GM23338 (cell line): ENCODE data around the gene MRPL18.

Source experiments
- CREB1 ChIP-seq: fragments of 250-450 bp; sonication (Bioruptor Pico); IDR thresholded peaks from 2 replicates; pipeline ENCODE4 v1.5.0; 2020; ENCODE audit warnings: low read depth, mild to moderate bottlenecking, moderate library complexity
- EZH2 ChIP-seq: fragments of 200-600 bp; sonication (generic); IDR thresholded peaks from one replicate; pipeline ENCODE4 v1.8.0; 2017; ENCODE audit warnings: antibody characterized with exemption, mild to moderate bottlenecking, low read depth; ENCODE audit not compliant: unreplicated experiment
- EZH2phosphoT487 ChIP-seq: fragments of 200-600 bp; sonication (generic); IDR thresholded peaks from one replicate; pipeline ENCODE4 v1.8.1; 2018; ENCODE audit warnings: antibody characterized with exemption; ENCODE audit not compliant: unreplicated experiment
- NANOG ChIP-seq: IDR thresholded peaks from 2 replicates; pipeline ENCODE4 v1.6.1; 2016; ENCODE audit warnings: antibody characterized with exemption, borderline replicate concordance
- POLR2AphosphoS5 ChIP-seq: IDR thresholded peaks from 2 replicates; pipeline ENCODE4 v1.6.1; 2016; ENCODE audit warnings: antibody characterized with exemption, low read depth
- TF ChIP-seq, protein P1 (sequence below), 2 experiments: fragments of 200-600 bp in 1 of 2; sonication (generic) in 1 of 2; conservative IDR thresholded peaks; 2 replicates each; pipeline versions ENCODE4 v1.5.1 to v1.6.1; 2016 to 2017; ENCODE audit warnings: antibody characterized with exemption in 2 of 2, low read depth in 2 of 2, mild to moderate bottlenecking in 2 of 2, moderate library complexity in 1 of 2
- TF ChIP-seq, protein P2 (sequence below): IDR thresholded peaks from one replicate; pipeline ENCODE4 v1.6.1; 2018; ENCODE audit warnings: antibody characterized with exemption; ENCODE audit not compliant: unreplicated experiment

DNA sequence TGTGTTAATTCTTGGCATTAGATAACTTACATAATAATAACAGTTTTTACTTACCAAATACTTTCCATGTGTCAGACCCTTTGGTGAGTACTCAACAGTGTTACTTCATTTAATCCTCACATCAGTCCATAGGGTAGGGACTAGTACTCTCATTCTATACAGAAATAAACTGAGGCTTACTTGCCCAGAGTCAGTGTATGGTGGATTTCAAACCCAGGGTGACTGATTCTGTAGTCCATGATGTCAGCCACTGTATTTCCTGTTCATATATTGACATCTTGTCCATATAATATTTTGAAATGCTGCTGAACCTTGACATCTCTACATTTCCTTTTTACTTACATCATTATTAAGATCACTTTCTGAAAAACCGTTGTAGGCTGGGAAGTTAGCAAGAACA is 7.3 kb downstream of the MRPL18 start:
- TF ChIP-seq, protein P1, sequence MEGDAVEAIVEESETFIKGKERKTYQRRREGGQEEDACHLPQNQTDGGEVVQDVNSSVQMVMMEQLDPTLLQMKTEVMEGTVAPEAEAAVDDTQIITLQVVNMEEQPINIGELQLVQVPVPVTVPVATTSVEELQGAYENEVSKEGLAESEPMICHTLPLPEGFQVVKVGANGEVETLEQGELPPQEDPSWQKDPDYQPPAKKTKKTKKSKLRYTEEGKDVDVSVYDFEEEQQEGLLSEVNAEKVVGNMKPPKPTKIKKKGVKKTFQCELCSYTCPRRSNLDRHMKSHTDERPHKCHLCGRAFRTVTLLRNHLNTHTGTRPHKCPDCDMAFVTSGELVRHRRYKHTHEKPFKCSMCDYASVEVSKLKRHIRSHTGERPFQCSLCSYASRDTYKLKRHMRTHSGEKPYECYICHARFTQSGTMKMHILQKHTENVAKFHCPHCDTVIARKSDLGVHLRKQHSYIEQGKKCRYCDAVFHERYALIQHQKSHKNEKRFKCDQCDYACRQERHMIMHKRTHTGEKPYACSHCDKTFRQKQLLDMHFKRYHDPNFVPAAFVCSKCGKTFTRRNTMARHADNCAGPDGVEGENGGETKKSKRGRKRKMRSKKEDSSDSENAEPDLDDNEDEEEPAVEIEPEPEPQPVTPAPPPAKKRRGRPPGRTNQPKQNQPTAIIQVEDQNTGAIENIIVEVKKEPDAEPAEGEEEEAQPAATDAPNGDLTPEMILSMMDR (conservative IDR thresholded peaks at IDR 0.05; ENCODE audit: low read depth in 2 of 2) = no peak
- TF ChIP-seq POLR2AphosphoS5 (no peak), CREB1 (CRISPR knock-in tag) (no peak), EZH2 (no peak), EZH2phosphoT487 (no peak), NANOG (no peak)
- TF ChIP-seq, protein P2, sequence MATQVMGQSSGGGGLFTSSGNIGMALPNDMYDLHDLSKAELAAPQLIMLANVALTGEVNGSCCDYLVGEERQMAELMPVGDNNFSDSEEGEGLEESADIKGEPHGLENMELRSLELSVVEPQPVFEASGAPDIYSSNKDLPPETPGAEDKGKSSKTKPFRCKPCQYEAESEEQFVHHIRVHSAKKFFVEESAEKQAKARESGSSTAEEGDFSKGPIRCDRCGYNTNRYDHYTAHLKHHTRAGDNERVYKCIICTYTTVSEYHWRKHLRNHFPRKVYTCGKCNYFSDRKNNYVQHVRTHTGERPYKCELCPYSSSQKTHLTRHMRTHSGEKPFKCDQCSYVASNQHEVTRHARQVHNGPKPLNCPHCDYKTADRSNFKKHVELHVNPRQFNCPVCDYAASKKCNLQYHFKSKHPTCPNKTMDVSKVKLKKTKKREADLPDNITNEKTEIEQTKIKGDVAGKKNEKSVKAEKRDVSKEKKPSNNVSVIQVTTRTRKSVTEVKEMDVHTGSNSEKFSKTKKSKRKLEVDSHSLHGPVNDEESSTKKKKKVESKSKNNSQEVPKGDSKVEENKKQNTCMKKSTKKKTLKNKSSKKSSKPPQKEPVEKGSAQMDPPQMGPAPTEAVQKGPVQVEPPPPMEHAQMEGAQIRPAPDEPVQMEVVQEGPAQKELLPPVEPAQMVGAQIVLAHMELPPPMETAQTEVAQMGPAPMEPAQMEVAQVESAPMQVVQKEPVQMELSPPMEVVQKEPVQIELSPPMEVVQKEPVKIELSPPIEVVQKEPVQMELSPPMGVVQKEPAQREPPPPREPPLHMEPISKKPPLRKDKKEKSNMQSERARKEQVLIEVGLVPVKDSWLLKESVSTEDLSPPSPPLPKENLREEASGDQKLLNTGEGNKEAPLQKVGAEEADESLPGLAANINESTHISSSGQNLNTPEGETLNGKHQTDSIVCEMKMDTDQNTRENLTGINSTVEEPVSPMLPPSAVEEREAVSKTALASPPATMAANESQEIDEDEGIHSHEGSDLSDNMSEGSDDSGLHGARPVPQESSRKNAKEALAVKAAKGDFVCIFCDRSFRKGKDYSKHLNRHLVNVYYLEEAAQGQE = no peak
